Kidney (tissue), 14 donors: ENCODE data around the gene RUBCNL. TPM values are rescaled to one million over a fixed set of nuclear protein-coding genes. Genes with fewer than 3 reads are reported as not detected.

Experiments
- DNase-seq, 5 donors: peaks; one replicate each; pipeline ENCODE4 v3.0.0-alpha.2; 2013 to 2020
- FAIRE-seq: peaks from 2 replicates; lab custom pipeline; 2012; peaks lifted over from hg19 to GRCh38; lab: Jason Lieb, UNC
- H3K27ac ChIP-seq, 2 donors: one replicate each; pipeline ENCODE4 v1.7.0; 2013; ENCODE audit warnings: low read depth in 2 of 2, low read length in 2 of 2, inconsistent platforms in 1 of 2
- H3K27me3 ChIP-seq: one replicate; pipeline ENCODE4 v1.7.1; 2013; ENCODE audit warnings: low read length, inconsistent platforms; ENCODE audit not compliant: control insufficient read depth, insufficient read depth
- H3K36me3 ChIP-seq, 3 donors: one replicate each; pipeline versions ENCODE4 v1.7.0 to v1.7.1; 2013; ENCODE audit warnings: low read length in 3 of 3, control low read depth in 1 of 3, inconsistent platforms in 1 of 3; ENCODE audit not compliant: insufficient read depth in 3 of 3, control insufficient read depth in 2 of 3
- H3K4me1 ChIP-seq, 3 donors: one replicate each; pipeline versions ENCODE4 v1.7.0 to v1.7.1; 2013; ENCODE audit warnings: low read length in 3 of 3, inconsistent platforms in 1 of 3, low read depth in 1 of 3; ENCODE audit not compliant: control insufficient read depth in 2 of 3, insufficient read depth in 2 of 3
- H3K4me3 ChIP-seq, 3 donors: one replicate each; pipeline versions ENCODE4 v1.7.0 to v1.8.1; 2013; ENCODE audit warnings: low read length in 3 of 3, control low read depth in 1 of 3, inconsistent platforms in 1 of 3
- H3K9ac ChIP-seq, 3 donors: one replicate each; pipeline versions ENCODE4 v1.7.0 to v1.7.1; 2013; ENCODE audit warnings: low read length in 3 of 3, control low read depth in 1 of 3, inconsistent platforms in 1 of 3
- H3K9me3 ChIP-seq, 3 donors: one replicate each; pipeline versions ENCODE4 v1.7.0 to v1.7.1; 2013; ENCODE audit warnings: low read length in 3 of 3, control low read depth in 1 of 3, inconsistent platforms in 1 of 3; ENCODE audit not compliant: control insufficient read depth in 2 of 3, insufficient read depth in 1 of 3
- CTCF ChIP-seq: IDR thresholded peaks from 3 replicates; pipeline ENCODE4 v1.5.1; 2012; ENCODE audit warnings: mild to moderate bottlenecking, moderate library complexity, borderline replicate concordance; ENCODE audit not compliant: insufficient read depth; ENCODE audit errors: extremely low read depth
- intact Hi-C: fragments of 100-400 bp; cut with DNase I; formaldehyde crosslinking; loops from one replicate; pipeline ENCODE4 v1.11.1; 2022
- polyA plus RNA-seq: library from polyadenylated mRNA; stranded (reverse); fragments of 350-450 nt; fragmentation: Illumina TruSeq; extraction: RNeasy Lipid Tissue Mini Kit (QIAGEN cat#74804); gene quantifications from one replicate; pipeline ENCODE4 v1.2.3, GENCODE V29; 2014; ENCODE audit warnings: low read depth, low replicate concordance; ENCODE audit not compliant: insufficient read depth
- total RNA-seq: library from RNA; stranded (reverse); fragmentation: NEBNext Ultra II Directional; extraction: Animal tissue kit (Norgen Biotek cat#: 25700); gene quantifications from one replicate; pipeline ENCODE4 v1.2.1, GENCODE V29; 2021
- donor health status: control.
- donor health status: control.
- donor health status: control.
- donor health status: control.
- donor health status: control.
- donor health status: DM: yes; HTN: yes; CAD: no.
- donor health status: Normal renal cell carcinoma (clear cell type).

The RUBCNL gene
- total and polyA plus RNA-seq, 2 donors from 2014 or later, result 0.54 to 4.6 TPM

- Histone ChIP-seq H3K27me3 (no peaks in the 10 kb centered on the region), H3K27ac (no peak overlapping the region), H3K36me3 (no peaks in the 10 kb centered on the region), H3K4me3 (no peak overlapping the region), H3K9me3 (no peaks in the 10 kb centered on the region), H3K4me1 (peaks cover 0 to 2% (median 0%) of the 10 kb centered on the region in 3 donors), H3K9ac (no peak overlapping the region)
- FAIRE-seq (peak; percentile 35), DNase-seq (peak in 3 of 5 donors; percentile 53 to 81 (median 80))
- peak; percentile 61 for TF ChIP-seq CTCF
- intact Hi-C loops, result no loop called here
Measured at GRCh38 chr13:46321494-46322225, 65.4 kb downstream of the RUBCNL start.

- no peaks in the 10 kb centered on the region for H3K9me3 ChIP-seq
- H3K27me3 ChIP-seq, result no peaks in the 10 kb centered on the region
- no peak for DNase-seq
- no peak for TF ChIP-seq CTCF
- FAIRE-seq, result no peak
- H3K27ac ChIP-seq, result no peak overlapping the region
- no peak overlapping the region for H3K4me3 ChIP-seq
- H3K36me3 ChIP-seq, result no peaks in the 10 kb centered on the region
- intact Hi-C loops, result no loop called here
- peaks cover 0 to 2% (median 0%) of the 10 kb centered on the region in 3 donors for H3K4me1 ChIP-seq
- H3K9ac ChIP-seq, result no peak overlapping the region
Measured at GRCh38 chr13:46320821-46321220, 66.2 kb downstream of the RUBCNL start.

GRCh38 chr13:46320406-46320805, 66.6 kb downstream of the RUBCNL start:
- H3K9me3 ChIP-seq, result no peaks in the 10 kb centered on the region
- peaks cover 0 to 2% (median 0%) of the 10 kb centered on the region in 3 donors for H3K4me1 ChIP-seq
- TF ChIP-seq CTCF, result no peak
- H3K4me3 ChIP-seq, result no peak overlapping the region
- FAIRE-seq (no peak), DNase-seq (no peak)
- H3K9ac ChIP-seq, result no peak overlapping the region
- no peaks in the 10 kb centered on the region for H3K27me3 ChIP-seq
- H3K36me3 ChIP-seq, result no peaks in the 10 kb centered on the region
- H3K27ac ChIP-seq, result no peak overlapping the region
- intact Hi-C loops, result no loop called here
